Progenitor cell of endocrine pancreas (in vitro differentiated cells): ENCODE results near the gene SLCO2B1. TPM values are rescaled to one million over a fixed set of nuclear protein-coding genes. Genes with fewer than 3 reads are reported as not detected.

Experiments
- DNase-seq: peaks from one replicate; pipeline ENCODE4 v3.0.0; 2021; ENCODE audit warnings: low spot score; ENCODE audit not compliant: unreplicated experiment
- H3K27ac Mint-ChIP-seq: 2 replicates; pipeline ENCODE4 v1.8.0; 2021; ENCODE audit warnings: mild to moderate bottlenecking, moderate library complexity, mixed read lengths
- H3K27me3 Mint-ChIP-seq: 2 replicates; pipeline ENCODE4 v1.8.0; 2021; ENCODE audit warnings: mixed read lengths
- H3K36me3 Mint-ChIP-seq: 2 replicates; pipeline ENCODE4 v1.8.0; 2022; ENCODE audit warnings: mixed read lengths; ENCODE audit not compliant: insufficient read depth
- H3K4me1 Mint-ChIP-seq: 2 replicates; pipeline ENCODE4 v1.8.0; 2021; ENCODE audit warnings: low read depth, mixed read lengths
- H3K4me3 Mint-ChIP-seq: 2 replicates; pipeline ENCODE4 v1.8.0; 2021; ENCODE audit warnings: low read depth, mild to moderate bottlenecking, moderate library complexity, mixed read lengths
- H3K9me3 Mint-ChIP-seq: 2 replicates; pipeline ENCODE4 v1.8.0; 2021; ENCODE audit warnings: low read depth, mixed read lengths
- total RNA-seq: library from RNA; stranded (reverse); gene quantifications from 2 replicates; pipeline ENCODE4 v1.2.1, GENCODE V29; 2021
- TF ChIP-seq, protein P1 (sequence below): fragments of 200-600 bp; sonication (generic); IDR thresholded peaks from one replicate; pipeline ENCODE4 v1.5.0; 2021; ENCODE audit warnings: antibody characterized with exemption, mild to moderate bottlenecking; ENCODE audit not compliant: unreplicated experiment

SLCO2B1 gene
- total RNA-seq, 1 donor from 2014 or later: 6.6 TPM

GRCh38 chr11:75198278-75198973 is 47.5 kb downstream of the SLCO2B1 start:
- Mint-ChIP-seq H3K27me3 (peaks cover 8% of the 10 kb centered on the region), H3K9me3 (no peaks in the 10 kb centered on the region), H3K4me3 (no peak overlapping the region), H3K27ac (no peak overlapping the region), H3K4me1 (no peaks in the 10 kb centered on the region), H3K36me3 (no peaks in the 10 kb centered on the region)
- no peak for DNase-seq
- TF ChIP-seq, protein P1, sequence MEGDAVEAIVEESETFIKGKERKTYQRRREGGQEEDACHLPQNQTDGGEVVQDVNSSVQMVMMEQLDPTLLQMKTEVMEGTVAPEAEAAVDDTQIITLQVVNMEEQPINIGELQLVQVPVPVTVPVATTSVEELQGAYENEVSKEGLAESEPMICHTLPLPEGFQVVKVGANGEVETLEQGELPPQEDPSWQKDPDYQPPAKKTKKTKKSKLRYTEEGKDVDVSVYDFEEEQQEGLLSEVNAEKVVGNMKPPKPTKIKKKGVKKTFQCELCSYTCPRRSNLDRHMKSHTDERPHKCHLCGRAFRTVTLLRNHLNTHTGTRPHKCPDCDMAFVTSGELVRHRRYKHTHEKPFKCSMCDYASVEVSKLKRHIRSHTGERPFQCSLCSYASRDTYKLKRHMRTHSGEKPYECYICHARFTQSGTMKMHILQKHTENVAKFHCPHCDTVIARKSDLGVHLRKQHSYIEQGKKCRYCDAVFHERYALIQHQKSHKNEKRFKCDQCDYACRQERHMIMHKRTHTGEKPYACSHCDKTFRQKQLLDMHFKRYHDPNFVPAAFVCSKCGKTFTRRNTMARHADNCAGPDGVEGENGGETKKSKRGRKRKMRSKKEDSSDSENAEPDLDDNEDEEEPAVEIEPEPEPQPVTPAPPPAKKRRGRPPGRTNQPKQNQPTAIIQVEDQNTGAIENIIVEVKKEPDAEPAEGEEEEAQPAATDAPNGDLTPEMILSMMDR: no peak

DNA sequence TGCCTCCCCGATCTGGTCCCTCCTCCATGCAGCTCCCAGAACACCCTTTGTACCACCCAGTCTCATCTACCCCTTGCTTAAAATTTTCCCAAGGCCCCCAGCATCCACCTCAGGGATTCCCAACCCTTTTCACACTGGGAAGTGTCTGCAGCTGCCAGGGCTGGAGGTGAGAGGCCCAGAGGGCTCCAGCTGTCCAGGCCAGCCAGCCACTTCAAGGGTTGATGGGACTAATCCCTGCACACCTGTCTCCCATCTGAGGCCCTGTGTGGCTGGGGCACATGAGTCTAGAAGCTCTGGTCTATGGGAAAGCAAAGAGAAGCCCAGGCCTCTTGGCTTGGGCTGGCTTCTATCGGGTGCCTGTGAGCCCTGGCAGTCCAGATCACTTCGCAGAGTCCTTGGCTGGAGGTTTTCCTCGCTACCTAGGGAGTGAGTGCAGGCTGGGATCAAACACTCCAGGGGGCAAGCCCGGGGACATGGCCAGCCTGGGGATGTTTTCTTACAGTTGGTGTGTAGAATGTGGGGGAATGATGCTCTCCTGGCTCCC is 48.6 kb downstream of the SLCO2B1 start:
- no peaks in the 10 kb centered on the region for H3K36me3 Mint-ChIP-seq
- TF ChIP-seq, protein P1: no peak
- H3K4me1 Mint-ChIP-seq: no peaks in the 10 kb centered on the region
- no peak overlapping the region for H3K27ac Mint-ChIP-seq
- H3K9me3 Mint-ChIP-seq: no peaks in the 10 kb centered on the region
- H3K4me3 Mint-ChIP-seq: no peak overlapping the region
- DNase-seq: no peak
- peaks cover 8% of the 10 kb centered on the region for H3K27me3 Mint-ChIP-seq

DNA sequence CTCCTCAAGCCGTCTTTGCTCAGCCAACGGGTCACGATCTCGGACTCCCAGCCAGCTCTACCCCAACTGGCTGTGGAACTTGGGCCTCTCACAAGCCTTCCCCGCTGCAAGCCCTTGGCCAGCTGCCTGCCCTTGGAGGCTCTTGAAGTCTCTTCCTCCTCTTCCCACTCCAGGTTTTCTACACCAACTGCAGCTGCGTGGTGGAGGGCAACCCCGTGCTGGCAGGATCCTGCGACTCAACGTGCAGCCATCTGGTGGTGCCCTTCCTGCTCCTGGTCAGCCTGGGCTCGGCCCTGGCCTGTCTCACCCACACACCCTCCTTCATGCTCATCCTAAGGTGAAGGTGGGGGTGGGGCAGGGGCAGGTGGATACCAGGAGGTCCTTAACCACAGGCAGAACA is 49.1 kb downstream of the SLCO2B1 start:
- Mint-ChIP-seq H3K27me3 (peaks cover 5% of the 10 kb centered on the region), H3K9me3 (no peaks in the 10 kb centered on the region), H3K27ac (no peak overlapping the region), H3K36me3 (no peaks in the 10 kb centered on the region), H3K4me3 (no peak overlapping the region), H3K4me1 (no peaks in the 10 kb centered on the region)
- DNase-seq: no peak
- TF ChIP-seq, protein P1: no peak

GRCh38 chr11:75200531-75200930 is 49.6 kb downstream of the SLCO2B1 start:
- H3K9me3 Mint-ChIP-seq: no peaks in the 10 kb centered on the region

GRCh38 chr11:75201771-75202170 is 50.9 kb downstream of the SLCO2B1 start:
- H3K36me3 Mint-ChIP-seq: no peaks in the 10 kb centered on the region
- no peak for DNase-seq

More at GRCh38 chr11:75200531-75200930, 49.6 kb downstream of the SLCO2B1 start:
- no peak for DNase-seq
- Mint-ChIP-seq H3K36me3 (no peaks in the 10 kb centered on the region), H3K4me3 (no peak overlapping the region), H3K4me1 (no peaks in the 10 kb centered on the region), H3K27ac (no peak overlapping the region), H3K27me3 (peaks cover 5% of the 10 kb centered on the region)
- TF ChIP-seq, protein P1: no peak

More at GRCh38 chr11:75201771-75202170, 50.9 kb downstream of the SLCO2B1 start:
- Mint-ChIP-seq H3K27ac (no peak overlapping the region), H3K4me3 (no peak overlapping the region), H3K27me3 (peaks cover 8% of the 10 kb centered on the region), H3K9me3 (no peaks in the 10 kb centered on the region), H3K4me1 (no peaks in the 10 kb centered on the region)
- TF ChIP-seq, protein P1: no peak
